Right atrium auricular region (tissue), 2 donors: ENCODE data around the gene UPF1. TPM values are rescaled to one million over a fixed set of nuclear protein-coding genes. Genes with fewer than 3 reads are reported as not detected.

Experiments used
- DNase-seq: peaks from one replicate; pipeline ENCODE4 v3.0.0-alpha.2; 2019; ENCODE audit warnings: low spot score
- H3K27ac ChIP-seq, 2 donors: fragments of 200-600 bp; sonication (generic); 1 replicate in 1 of 2; 2 replicates in 1 of 2; pipeline ENCODE4 v1.5.1; 2016 to 2019
- H3K27me3 ChIP-seq, 2 donors: fragments of 200-600 bp; sonication (generic); one replicate each; pipeline versions ENCODE4 v1.5.1 to v1.6.0; 2017 to 2019
- H3K36me3 ChIP-seq: fragments of 200-600 bp; sonication (generic); one replicate; pipeline ENCODE4 v1.5.1; 2016
- H3K4me1 ChIP-seq, 2 donors: fragments of 200-600 bp; sonication (generic); one replicate each; pipeline versions ENCODE4 v1.5.1 to v1.6.0; 2017 to 2019
- H3K4me3 ChIP-seq, 2 donors: fragments of 200-600 bp; sonication (generic); 1 replicate in 1 of 2; 2 replicates in 1 of 2; pipeline ENCODE4 v1.5.1; 2017 to 2019; ENCODE audit warnings: mild to moderate bottlenecking in 1 of 2, moderate library complexity in 1 of 2
- H3K9me3 ChIP-seq, 2 donors: fragments of 200-600 bp; sonication (generic); one replicate each; pipeline ENCODE4 v1.5.1; 2019
- total RNA-seq, 2 donors: library from RNA; depleted of rRNA; stranded (reverse); fragments of >200 nt; gene quantifications; one replicate each; pipeline ENCODE4 v1.1.0, GENCODE V29; 2016
- TF ChIP-seq, protein P1 (sequence below), 2 donors: fragments of 200-600 bp; sonication (generic); IDR thresholded peaks; one replicate each; pipeline ENCODE4 v1.5.1; 2019; ENCODE audit warnings: antibody characterized with exemption in 2 of 2

Gene UPF1
- total RNA-seq, 2 donors from 2014 or later = 27.6 to 61.5 TPM

DNA sequence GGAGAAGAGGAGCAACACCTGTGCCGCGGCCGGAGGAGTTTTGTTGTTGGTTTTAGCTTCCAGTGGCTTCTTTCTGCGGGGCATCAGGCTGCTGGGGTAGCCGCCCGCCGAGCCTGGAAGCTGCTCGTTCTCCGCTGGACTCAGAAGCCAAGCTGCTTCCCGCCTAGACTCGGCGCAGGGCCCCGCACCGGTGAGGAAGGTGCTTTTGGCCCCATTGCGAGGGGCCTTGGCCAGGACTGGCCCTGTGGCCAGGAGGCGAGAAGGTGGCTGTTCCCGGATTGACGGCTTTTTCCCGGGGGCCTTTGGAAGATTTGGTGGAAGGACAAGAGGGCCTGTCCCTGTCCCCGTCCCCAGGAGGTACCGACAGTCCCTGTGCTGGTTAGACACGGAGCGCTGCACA, 35.4 kb downstream of the UPF1 start:
- no peak for DNase-seq
- Histone ChIP-seq H3K9me3 (no peaks in the 10 kb centered on the region), H3K27me3 (no peaks in the 10 kb centered on the region), H3K27ac (no peak overlapping the region), H3K4me1 (peaks cover 0 to 17% of the 10 kb centered on the region in 2 donors), H3K4me3 (no peak overlapping the region), H3K36me3 (peaks cover 55% of the 10 kb centered on the region)
- TF ChIP-seq, protein P1, sequence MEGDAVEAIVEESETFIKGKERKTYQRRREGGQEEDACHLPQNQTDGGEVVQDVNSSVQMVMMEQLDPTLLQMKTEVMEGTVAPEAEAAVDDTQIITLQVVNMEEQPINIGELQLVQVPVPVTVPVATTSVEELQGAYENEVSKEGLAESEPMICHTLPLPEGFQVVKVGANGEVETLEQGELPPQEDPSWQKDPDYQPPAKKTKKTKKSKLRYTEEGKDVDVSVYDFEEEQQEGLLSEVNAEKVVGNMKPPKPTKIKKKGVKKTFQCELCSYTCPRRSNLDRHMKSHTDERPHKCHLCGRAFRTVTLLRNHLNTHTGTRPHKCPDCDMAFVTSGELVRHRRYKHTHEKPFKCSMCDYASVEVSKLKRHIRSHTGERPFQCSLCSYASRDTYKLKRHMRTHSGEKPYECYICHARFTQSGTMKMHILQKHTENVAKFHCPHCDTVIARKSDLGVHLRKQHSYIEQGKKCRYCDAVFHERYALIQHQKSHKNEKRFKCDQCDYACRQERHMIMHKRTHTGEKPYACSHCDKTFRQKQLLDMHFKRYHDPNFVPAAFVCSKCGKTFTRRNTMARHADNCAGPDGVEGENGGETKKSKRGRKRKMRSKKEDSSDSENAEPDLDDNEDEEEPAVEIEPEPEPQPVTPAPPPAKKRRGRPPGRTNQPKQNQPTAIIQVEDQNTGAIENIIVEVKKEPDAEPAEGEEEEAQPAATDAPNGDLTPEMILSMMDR (IDR thresholded peaks at IDR 0.05) = no peak

DNA sequence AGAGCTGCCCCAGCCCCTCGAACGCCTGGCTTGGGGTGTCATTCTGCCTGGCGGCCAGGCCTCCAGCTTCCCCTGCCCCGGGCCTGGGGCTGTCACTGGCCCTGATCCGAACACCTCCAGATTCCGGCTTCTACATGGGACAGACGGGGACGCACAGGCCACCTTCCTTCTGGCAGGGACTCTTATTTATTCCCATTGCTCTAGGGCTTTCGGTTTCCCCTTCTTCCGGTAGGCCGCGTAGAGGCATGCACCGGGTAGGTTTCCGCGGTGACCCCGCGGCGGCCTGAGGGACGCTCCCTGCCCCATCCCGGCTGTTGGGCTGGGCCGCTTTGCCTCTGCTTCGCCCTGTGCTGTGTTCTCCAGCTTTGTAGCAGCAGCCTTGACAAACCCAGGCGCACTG, 36.0 kb downstream of the UPF1 start:
- no peak for DNase-seq
- H3K9me3 ChIP-seq = no peaks in the 10 kb centered on the region
- H3K36me3 ChIP-seq = peaks cover 50% of the 10 kb centered on the region
- H3K27ac ChIP-seq = no peak overlapping the region
- no peaks in the 10 kb centered on the region for H3K27me3 ChIP-seq
- TF ChIP-seq, protein P1 (IDR thresholded peaks at IDR 0.05) = no peak
- no peak overlapping the region for H3K4me3 ChIP-seq
- peaks cover 0 to 17% of the 10 kb centered on the region in 2 donors for H3K4me1 ChIP-seq

DNA sequence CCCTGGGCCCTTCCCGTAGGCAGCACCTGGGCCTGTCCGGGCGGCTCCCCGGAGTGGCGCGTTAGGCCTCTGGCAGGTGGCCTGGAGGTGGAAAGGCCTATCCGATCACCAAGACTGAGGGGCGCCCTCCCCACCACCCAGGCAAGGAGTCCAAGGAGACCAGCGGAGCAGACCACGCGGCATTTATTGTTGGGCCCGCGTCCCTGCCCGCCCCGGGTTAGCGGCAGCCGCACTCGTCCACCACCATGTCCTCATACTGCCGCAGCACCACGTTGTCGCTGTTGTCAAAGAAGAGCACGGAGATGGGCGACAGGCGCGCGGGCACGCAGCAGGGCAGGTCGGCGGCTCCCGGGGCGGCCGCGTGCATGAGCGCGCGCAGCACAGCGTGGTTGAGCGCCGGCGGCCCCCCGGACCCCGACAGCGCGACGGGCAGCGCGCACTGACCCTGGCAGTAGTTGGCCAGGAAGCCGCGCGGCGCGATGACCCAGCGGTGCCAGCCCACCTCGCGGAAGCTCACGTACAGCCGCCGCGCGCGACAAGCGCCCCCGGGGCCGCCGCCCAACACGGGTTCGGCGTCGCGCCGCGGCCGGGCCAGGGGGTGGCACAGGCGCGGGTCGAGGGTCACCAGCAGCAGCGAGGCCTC, 36.7 kb downstream of the UPF1 start:
- Histone ChIP-seq H3K36me3 (peaks cover 42% of the 10 kb centered on the region), H3K4me1 (peaks cover 0 to 17% of the 10 kb centered on the region in 2 donors), H3K4me3 (no peak overlapping the region), H3K27me3 (no peaks in the 10 kb centered on the region), H3K9me3 (no peaks in the 10 kb centered on the region), H3K27ac (no peak overlapping the region)
- TF ChIP-seq, protein P1 (IDR thresholded peaks at IDR 0.05) = peak in 1 of 2 donors; percentile 9
- no peak for DNase-seq

DNA sequence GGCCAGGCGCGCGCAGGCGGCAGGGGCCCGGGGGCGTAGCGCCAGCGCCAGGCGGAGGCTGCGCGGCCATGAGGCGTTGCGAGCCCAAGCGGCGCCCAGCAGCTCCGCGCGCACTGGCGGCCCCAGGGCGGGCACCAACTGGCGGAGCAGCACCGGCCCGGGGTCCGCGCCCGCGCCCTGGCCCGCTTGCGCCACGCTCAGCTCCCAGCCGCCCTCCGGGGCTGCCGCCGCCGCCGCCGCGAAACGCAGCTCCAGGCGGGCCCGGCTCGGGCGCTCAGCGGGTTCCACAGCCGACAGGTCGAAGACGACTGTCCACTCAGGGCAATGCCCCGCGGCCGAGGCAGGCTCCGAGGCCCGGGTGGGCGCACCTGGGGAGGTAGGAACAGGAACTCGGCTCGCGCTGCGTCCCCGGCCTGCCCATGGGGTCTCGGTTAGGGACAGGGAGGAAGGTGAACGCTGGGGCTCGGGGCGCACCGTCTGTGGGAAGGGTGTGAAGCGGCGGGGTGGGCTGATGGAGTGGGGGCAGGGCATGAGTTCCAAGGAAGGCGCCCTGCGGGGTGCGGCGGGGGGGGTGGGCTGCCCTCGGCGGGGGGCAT, 37.4 kb downstream of the UPF1 start:
- TF ChIP-seq, protein P1 (IDR thresholded peaks at IDR 0.05) = no peak
- Histone ChIP-seq H3K4me1 (peaks cover 0 to 17% of the 10 kb centered on the region in 2 donors), H3K9me3 (no peaks in the 10 kb centered on the region), H3K27ac (no peak overlapping the region), H3K36me3 (peaks cover 36% of the 10 kb centered on the region), H3K4me3 (no peak overlapping the region), H3K27me3 (no peaks in the 10 kb centered on the region)
- DNase-seq = no peak

DNA sequence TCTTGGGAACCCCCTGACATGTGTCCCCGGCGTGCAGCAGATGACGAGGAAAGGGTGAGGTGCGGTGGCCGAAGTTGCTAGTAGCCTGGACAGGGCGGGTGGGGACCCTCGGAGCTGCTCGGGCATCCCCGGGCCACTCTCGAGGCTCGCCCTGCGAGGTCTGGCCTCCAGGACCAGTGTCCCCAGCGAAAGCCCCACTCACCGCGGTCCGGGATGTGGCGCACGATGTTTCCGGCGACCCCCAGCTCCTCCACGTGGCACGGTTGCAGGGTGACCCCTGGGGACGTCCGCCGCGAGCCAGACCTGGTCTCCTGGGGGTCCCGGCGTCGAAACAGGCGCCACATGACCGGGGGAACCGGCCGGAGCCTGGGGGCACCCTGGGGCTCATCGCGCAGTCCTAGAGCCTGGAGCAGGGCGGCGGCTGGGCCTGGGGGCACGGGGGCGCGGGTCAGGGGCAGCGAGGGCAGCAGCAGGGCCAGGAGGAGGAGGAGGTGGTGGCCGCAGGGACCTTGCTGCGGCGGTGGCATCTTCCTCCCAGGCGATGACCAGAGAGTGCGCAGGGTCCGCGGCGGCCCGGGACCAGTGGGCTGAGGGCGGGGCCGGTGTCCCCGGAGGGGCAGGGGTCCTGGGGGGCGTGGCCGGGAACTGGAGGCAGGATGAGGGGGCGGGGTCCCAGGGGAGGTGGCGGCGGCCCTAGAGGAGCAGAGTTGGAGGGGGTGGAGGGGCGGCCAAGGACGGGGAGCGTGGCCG, 38.2 kb downstream of the UPF1 start:
- TF ChIP-seq, protein P1 (IDR thresholded peaks at IDR 0.05) = no peak
- H3K27ac ChIP-seq = no peak overlapping the region
- no peaks in the 10 kb centered on the region for H3K27me3 ChIP-seq
- DNase-seq = no peak
- H3K36me3 ChIP-seq = peaks cover 30% of the 10 kb centered on the region
- H3K4me1 ChIP-seq = peaks cover 0 to 17% of the 10 kb centered on the region in 2 donors
- no peaks in the 10 kb centered on the region for H3K9me3 ChIP-seq
- no peak overlapping the region for H3K4me3 ChIP-seq
